ENCODE results near the gene ADCYAP1. TPM values are rescaled to one million over a fixed set of nuclear protein-coding genes. Genes with fewer than 3 reads are reported as not detected.

ADCYAP1 gene
- total RNA-seq, 4 donors from 2014 or later: not detected

GRCh38 chr18:939958-940357, 35.3 kb downstream of the ADCYAP1 start:
- in situ Hi-C loops (cut with MboI; ENCODE audit: low sequenced_read_pairs in 4 of 4) (no loop called here), intact Hi-C loops (cut with DNase I; ENCODE audit: low total_unique reads) (no loop called here)
- no peak overlapping the region for H3K27ac ChIP-seq
- H3K4me1 ChIP-seq: no peaks in the 10 kb centered on the region
- TF ChIP-seq POLR2A (IDR thresholded peaks at IDR 0.05): no peak
- TF ChIP-seq CTCF (IDR thresholded peaks at IDR 0.05 in 4 of 5, conservative IDR thresholded peaks at IDR 0.05 in 1 of 5): no peak
- no peaks in the 10 kb centered on the region for H3K9me3 ChIP-seq
- no peak for ATAC-seq
- no peak for DNase-seq
- H3K36me3 ChIP-seq: no peaks in the 10 kb centered on the region
- H3K4me3 ChIP-seq: no peak overlapping the region
- no peaks in the 10 kb centered on the region for H3K27me3 ChIP-seq

- H3K36me3 ChIP-seq: no peaks in the 10 kb centered on the region
- TF ChIP-seq CTCF (IDR thresholded peaks at IDR 0.05 in 4 of 5, conservative IDR thresholded peaks at IDR 0.05 in 1 of 5): no peak
- no peak for TF ChIP-seq POLR2A (IDR thresholded peaks at IDR 0.05)
- DNase-seq (no peak), ATAC-seq (no peak)
- intact Hi-C loops (cut with DNase I; ENCODE audit: low total_unique reads) (no loop called here), in situ Hi-C loops (cut with MboI; ENCODE audit: low sequenced_read_pairs in 4 of 4) (no loop called here)
- no peaks in the 10 kb centered on the region for H3K27me3 ChIP-seq
- H3K4me1 ChIP-seq: no peaks in the 10 kb centered on the region
- H3K9me3 ChIP-seq: no peaks in the 10 kb centered on the region
- H3K4me3 ChIP-seq: no peak overlapping the region
- no peak overlapping the region for H3K27ac ChIP-seq
Observed at GRCh38 chr18:941331-941730, 36.7 kb downstream of the ADCYAP1 start.

GRCh38 chr18:944440-944839, 39.8 kb downstream of the ADCYAP1 start:
- H3K4me3 ChIP-seq: no peak overlapping the region
- no peaks in the 10 kb centered on the region for H3K9me3 ChIP-seq
- H3K27me3 ChIP-seq: no peaks in the 10 kb centered on the region
- in situ Hi-C loops (cut with MboI; ENCODE audit: low sequenced_read_pairs in 4 of 4): no loop called here
- ATAC-seq (no peak), DNase-seq (no peak)
- intact Hi-C loops (cut with DNase I; ENCODE audit: low total_unique reads): no loop called here
- H3K36me3 ChIP-seq: no peaks in the 10 kb centered on the region
- no peaks in the 10 kb centered on the region for H3K4me1 ChIP-seq
- H3K27ac ChIP-seq: no peak overlapping the region
- TF ChIP-seq POLR2A (IDR thresholded peaks at IDR 0.05) (no peak), CTCF (IDR thresholded peaks at IDR 0.05 in 4 of 5, conservative IDR thresholded peaks at IDR 0.05 in 1 of 5) (no peak)

- TF ChIP-seq POLR2A (IDR thresholded peaks at IDR 0.05) (no peak), CTCF (IDR thresholded peaks at IDR 0.05 in 4 of 5, conservative IDR thresholded peaks at IDR 0.05 in 1 of 5) (no peak)
- in situ Hi-C loops (cut with MboI; ENCODE audit: low sequenced_read_pairs in 4 of 4) (no loop called here), intact Hi-C loops (cut with DNase I; ENCODE audit: low total_unique reads) (no loop called here)
- no peaks in the 10 kb centered on the region for H3K36me3 ChIP-seq
- no peaks in the 10 kb centered on the region for H3K9me3 ChIP-seq
- DNase-seq: no peak
- no peak overlapping the region for H3K4me3 ChIP-seq
- no peak overlapping the region for H3K27ac ChIP-seq
- no peaks in the 10 kb centered on the region for H3K27me3 ChIP-seq
- ATAC-seq: no peak
- no peaks in the 10 kb centered on the region for H3K4me1 ChIP-seq
Observed at GRCh38 chr18:949724-950631, 45.3 kb downstream of the ADCYAP1 start.
